K562 (cell line): ENCODE measurements around the gene THADA. TPM values are rescaled to one million over a fixed set of nuclear protein-coding genes. Genes with fewer than 3 reads are reported as not detected.

ENCODE experiments used
- ATF7 ChIP-seq: fragments of 450-650 bp; IDR thresholded peaks from 2 replicates; pipeline ENCODE4 v1.7.1; 2014; ENCODE audit warnings: mild to moderate bottlenecking, moderate library complexity
- ETV6 ChIP-seq, 3 experiments: fragments of 150-350 bp in 1 of 3; sonication (generic) in 1 of 3; formaldehyde crosslinking in 1 of 3; IDR thresholded peaks; 2 replicates each; pipeline versions ENCODE4 v1.6.1 to v1.8.0; 2014 to 2022; ENCODE audit warnings: borderline replicate concordance in 2 of 3, low read depth in 2 of 3, antibody characterized with exemption in 1 of 3, low read length in 1 of 3, mild to moderate bottlenecking in 1 of 3, missing genetic modification reagents in 1 of 3
- RFX5 ChIP-seq: IDR thresholded peaks from 2 replicates; pipeline ENCODE4 v1.6.1; 2011; ENCODE audit warnings: low read depth, mild to moderate bottlenecking, improper control_type of control experiment, low read length
- SREBF2 ChIP-seq: sonication (generic); formaldehyde crosslinking; IDR thresholded peaks from 2 replicates; pipeline ENCODE4 v1.4.0; 2020; ENCODE audit warnings: mild to moderate bottlenecking, missing genetic modification reagents
- TAF7 ChIP-seq: fragments of 450-650 bp; IDR thresholded peaks from 2 replicates; pipeline ENCODE4 v1.6.1; 2016; ENCODE audit warnings: missing genetic modification characterization, missing compliant biosample characterization
- ZBTB40 ChIP-seq, 2 experiments: fragments of 450-650 bp in 1 of 2; sonication (generic) in 1 of 2; formaldehyde crosslinking in 1 of 2; IDR thresholded peaks; 2 replicates each; pipeline versions ENCODE4 v1.7.1 to v1.9.0; 2016 to 2022; ENCODE audit warnings: inconsistent platforms in 1 of 2, mild to moderate bottlenecking in 1 of 2, missing genetic modification reagents in 1 of 2
- ZNF639 ChIP-seq, 2 experiments: fragments of 200-800 bp in 1 of 2; sonication (Bioruptor generic) in 1 of 2; sonication (generic) in 1 of 2; formaldehyde crosslinking in 1 of 2; IDR thresholded peaks in 1 of 2; conservative IDR thresholded peaks in 1 of 2; 2 replicates each; pipeline versions ENCODE4 v1.5.0 to v1.6.1; 2016 to 2020; ENCODE audit warnings: missing compliant biosample characterization in 1 of 2, missing genetic modification characterization in 1 of 2, missing genetic modification reagents in 1 of 2
- ZSCAN29 ChIP-seq: fragments of 450-650 bp; IDR thresholded peaks from 2 replicates; pipeline ENCODE4 v1.6.1; 2017
- polyA plus RNA-seq, 8 experiments: library from polyadenylated mRNA; depleted of rRNA in 4 of 8; stranded (reverse) in 5 of 8; unstranded in 3 of 8; fragments of >200 nt; fragmentation: Nextera tagmentation in 2 of 8; fragmentation: Illumina TruSeq in 1 of 8; extraction: Ambion mirVana in 2 of 8; extraction: Trizol in 1 of 8; gene quantifications; 2 replicates each; pipeline versions ENCODE4 v1.2.1 to v1.2.3, GENCODE V29; 2011 to 2014; ENCODE audit warnings: inconsistent platforms in 1 of 8, missing spikeins in 1 of 8
- total RNA-seq, 7 experiments: library from RNA; depleted of rRNA in 6 of 7; stranded (reverse); fragments of >200 nt in 6 of 7; fragmentation: Illumina TruSeq in 2 of 7; extraction: Trizol in 2 of 7; gene quantifications; 2 replicates each; pipeline versions ENCODE4 v1.2.1 to v1.2.3, GENCODE V29; 2011 to 2021; ENCODE audit warnings: low replicate concordance in 1 of 7

Gene THADA
- total and polyA plus RNA-seq, 9 of the 15 experiments (the other 6 are each of a cell fraction or from before 2014, with no cell fraction given) = 17.8 to 34.7 (median 31.9) TPM

GRCh38 chr2:43196768-43197587 is 398.9 kb downstream of the THADA start (continued):
- TF ChIP-seq ETV6 (IDR thresholded peaks at IDR 0.05; ENCODE audit: borderline replicate concordance in 1 of 2, low read depth in 2 of 2, low read length in 1 of 2) (no peak), ETV6 (CRISPR knock-in tag; IDR thresholded peaks at IDR 0.05; ENCODE audit: borderline replicate concordance) (no peak), ATF7 (no peak), ZSCAN29 (no peak), SREBF2 (CRISPR knock-in tag) (no peak), RFX5 (no peak), ZBTB40 (IDR thresholded peaks at IDR 0.05) (no peak), ZBTB40 (CRISPR knock-in tag; IDR thresholded peaks at IDR 0.05) (no peak), TAF7 (tag) (no peak), ZNF639 (CRISPR knock-in tag; conservative IDR thresholded peaks at IDR 0.05 in 1 of 2, IDR thresholded peaks at IDR 0.05 in 1 of 2) (no peak)
